HG03460 (cell line): Measurements from ENCODE around the gene SIT1.
A peak's percentile ranks its signal among the peaks of the same experiment; 100 is the strongest.

Experiments
- ATAC-seq: cut with Tn5 transposase; IDR thresholded peaks from one replicate; pipeline ENCODE4 v1.9.1; 2021; ENCODE audit not compliant: unreplicated experiment

The SIT1 gene

DNA sequence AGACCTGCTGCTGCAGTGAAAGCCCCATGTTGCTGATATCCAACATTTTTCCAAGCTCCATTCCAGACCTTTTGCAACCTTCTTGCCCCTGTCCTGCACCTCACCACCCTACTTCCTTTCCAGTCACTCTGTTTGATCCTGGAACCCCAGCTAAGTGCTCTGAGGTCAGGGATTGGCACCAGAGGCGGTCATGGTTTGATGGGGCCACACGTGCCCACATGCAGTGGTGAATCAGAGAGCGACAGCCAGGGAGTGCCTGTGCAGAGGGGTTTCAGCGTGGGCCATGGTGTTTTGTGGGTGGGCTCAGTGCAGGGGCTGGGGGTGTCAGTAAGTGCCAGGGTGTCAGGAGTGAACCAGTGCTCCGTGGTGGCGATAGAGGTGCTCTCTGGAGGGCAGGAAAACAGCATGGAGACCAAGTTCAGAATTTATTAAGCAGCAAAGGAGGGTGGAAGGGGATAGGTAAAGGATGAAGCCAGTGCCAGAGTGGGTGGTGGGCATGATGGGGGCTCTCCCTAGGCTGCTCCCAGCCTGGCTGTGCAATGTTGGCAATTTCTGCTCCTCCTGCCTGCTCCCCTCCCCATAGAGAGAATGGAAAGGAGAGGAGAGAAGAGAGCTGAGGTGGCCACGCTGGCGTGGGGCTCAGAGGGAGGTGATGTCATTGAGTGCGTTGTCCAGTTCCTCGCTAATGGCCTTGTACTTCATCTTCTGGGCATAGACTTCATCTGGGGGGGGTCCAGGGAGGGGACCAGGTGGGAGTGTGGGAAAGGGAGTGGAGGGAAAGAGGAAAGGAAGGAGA lies 32.0 kb upstream of the SIT1 start:
- ATAC-seq = no peak

DNA sequence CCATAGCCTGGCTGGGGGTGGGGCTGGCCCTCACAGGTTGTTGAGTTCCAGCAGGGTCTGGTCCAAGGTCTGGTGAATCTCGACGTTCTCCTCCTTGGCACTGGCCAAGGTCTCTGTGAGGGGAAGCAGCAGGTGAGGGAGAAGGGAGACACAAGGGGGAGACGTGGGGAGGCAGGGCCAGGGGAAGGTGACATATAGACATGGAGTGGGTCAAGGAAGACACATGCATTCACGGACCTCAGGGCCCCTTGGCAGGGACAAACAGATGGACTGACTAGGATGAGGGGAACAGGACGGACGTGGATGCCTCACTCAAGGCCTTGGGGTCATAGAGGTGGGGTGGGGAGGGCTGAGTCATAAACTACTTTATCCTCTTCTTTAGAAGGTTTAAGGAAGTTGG lies 31.3 kb upstream of the SIT1 start:
- no peak for ATAC-seq

DNA sequence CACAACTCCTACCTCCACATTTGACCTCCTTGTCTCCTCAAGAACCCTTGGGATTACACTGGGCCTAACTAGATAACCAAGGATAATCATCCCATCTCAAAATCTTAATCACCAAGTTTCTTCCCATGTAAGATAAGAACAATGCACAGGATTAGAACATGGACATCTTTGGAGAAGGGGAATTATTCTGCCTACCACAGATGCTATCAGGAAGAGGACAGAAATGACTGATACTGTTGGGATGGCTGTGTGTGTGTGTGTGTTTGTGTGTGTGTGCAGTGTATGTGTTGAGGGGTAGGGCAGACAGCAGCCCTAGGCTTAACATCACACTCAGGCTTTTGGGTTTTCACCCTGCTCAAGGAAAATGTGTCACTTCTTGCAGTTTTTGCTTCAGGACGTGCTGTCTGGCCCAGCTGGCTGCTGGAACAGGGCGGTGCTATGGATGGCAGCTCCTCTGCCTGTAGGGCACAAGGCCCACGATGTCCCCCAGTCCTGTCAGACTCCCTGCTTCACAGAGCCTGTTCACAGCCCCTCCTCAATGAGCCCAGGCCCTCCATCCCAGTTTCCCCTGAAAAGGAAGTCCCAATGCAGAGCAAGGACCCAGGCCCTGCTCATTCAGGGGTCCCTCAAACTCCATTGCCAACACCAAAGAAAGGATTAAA lies 30.7 kb upstream of the SIT1 start:
- no peak for ATAC-seq

DNA sequence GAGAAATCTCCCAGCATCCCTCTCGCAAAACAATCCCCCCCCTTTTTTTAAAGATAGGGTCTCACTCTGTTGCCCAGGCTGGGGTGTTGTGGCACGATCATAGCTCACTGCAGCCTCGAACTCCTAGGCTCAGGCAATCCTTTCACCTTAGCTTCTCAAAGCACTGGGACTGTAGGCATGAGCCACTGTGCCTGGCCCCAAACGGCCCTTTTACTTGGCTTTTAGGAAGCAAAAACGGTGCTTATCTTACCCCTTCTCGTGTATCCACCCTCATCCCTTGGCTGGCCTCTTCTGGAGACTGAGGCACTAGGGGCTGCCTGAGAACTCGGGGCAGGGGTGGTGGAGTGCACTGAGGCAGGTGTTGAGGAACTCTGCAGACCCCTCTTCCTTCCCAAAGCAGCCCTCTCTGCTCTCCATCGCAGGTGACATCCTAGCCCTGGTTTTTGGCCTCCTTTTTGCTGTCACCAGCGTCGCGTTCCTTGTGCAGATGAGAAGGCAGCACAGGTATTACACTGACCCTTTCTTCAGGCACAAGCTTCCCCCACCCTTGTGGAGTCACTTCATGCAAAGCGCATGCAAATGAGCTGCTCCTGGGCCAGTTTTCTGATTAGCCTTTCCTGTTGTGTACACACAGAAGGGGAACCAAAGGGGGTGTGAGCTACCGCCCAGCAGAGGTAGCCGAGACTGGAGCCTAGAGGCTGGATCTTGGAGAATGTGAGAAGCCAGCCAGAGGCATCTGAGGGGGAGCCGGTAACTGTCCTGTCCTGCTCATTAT lies 29.8 kb upstream of the SIT1 start:
- no peak for ATAC-seq

DNA sequence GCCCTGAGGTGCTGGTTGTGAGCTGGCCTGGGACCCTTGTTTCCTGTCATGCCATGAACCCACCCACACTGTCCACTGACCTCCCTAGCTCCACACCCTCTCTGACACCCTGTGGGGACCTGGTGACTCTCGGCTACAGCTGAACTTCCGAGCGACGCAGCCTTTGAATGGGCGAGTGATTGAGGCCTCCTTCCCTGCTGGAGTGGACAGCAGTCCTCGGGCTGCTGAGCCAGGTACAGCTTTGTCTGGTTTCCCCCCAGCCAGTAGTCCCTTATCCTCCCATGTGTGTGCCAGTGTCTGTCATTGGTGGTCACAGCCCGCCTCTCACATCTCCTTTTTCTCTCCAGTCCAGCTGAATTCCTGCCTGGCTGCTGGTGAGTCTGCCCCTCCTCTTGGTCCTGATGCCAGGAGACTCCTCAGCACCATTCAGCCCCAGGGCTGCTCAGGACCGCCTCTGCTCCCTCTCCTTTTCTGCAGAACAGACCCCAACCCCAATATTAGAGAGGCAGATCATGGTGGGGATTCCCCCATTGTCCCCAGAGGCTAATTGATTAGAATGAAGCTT lies 29.1 kb upstream of the SIT1 start:
- ATAC-seq = no peak

DNA sequence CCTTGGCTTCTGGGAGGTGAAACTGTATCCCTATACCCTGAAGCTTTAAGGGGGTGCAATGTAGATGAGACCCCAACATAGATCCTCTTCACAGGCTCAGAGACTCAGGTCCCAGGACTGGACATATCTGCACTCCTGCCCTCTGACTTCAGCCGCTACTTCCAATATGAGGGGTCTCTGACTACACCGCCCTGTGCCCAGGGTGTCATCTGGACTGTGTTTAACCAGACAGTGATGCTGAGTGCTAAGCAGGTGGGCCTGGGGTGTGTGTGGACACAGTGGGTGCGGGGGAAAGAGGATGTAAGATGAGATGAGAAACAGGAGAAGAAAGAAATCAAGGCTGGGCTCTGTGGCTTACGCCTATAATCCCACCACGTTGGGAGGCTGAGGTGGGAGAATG lies 28.4 kb upstream of the SIT1 start:
- no peak for ATAC-seq

DNA sequence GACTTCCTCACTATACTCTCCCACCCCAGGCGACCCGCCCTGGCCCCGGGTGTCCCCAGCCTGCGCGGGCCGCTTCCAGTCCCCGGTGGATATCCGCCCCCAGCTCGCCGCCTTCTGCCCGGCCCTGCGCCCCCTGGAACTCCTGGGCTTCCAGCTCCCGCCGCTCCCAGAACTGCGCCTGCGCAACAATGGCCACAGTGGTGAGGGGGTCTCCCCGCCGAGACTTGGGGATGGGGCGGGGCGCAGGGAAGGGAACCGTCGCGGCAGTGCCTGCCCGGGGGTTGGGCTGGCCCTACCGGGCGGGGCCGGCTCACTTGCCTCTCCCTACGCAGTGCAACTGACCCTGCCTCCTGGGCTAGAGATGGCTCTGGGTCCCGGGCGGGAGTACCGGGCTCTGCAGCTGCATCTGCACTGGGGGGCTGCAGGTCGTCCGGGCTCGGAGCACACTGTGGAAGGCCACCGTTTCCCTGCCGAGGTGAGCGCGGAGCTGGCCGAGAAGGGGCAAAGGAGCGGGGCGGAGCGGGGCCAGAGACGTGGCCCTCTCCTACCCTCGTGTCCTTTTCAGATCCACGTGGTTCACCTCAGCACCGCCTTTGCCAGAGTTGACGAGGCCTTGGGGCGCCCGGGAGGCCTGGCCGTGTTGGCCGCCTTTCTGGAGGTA lies 25.1 kb upstream of the SIT1 start:
- no peak for ATAC-seq

DNA sequence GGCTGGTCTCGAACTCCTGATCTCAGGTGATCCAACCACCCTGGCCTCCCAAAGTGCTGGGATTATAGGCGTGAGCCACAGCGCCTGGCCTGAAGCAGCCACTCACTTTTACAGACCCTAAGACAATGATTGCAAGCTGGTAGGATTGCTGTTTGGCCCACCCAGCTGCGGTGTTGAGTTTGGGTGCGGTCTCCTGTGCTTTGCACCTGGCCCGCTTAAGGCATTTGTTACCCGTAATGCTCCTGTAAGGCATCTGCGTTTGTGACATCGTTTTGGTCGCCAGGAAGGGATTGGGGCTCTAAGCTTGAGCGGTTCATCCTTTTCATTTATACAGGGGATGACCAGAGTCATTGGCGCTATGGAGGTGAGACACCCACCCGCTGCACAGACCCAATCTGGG lies 24.5 kb upstream of the SIT1 start:
- no peak for ATAC-seq

DNA sequence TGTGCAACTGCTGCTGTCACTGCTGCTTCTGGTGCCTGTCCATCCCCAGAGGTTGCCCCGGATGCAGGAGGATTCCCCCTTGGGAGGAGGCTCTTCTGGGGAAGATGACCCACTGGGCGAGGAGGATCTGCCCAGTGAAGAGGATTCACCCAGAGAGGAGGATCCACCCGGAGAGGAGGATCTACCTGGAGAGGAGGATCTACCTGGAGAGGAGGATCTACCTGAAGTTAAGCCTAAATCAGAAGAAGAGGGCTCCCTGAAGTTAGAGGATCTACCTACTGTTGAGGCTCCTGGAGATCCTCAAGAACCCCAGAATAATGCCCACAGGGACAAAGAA lies 23.3 kb upstream of the SIT1 start:
- no peak for ATAC-seq

DNA sequence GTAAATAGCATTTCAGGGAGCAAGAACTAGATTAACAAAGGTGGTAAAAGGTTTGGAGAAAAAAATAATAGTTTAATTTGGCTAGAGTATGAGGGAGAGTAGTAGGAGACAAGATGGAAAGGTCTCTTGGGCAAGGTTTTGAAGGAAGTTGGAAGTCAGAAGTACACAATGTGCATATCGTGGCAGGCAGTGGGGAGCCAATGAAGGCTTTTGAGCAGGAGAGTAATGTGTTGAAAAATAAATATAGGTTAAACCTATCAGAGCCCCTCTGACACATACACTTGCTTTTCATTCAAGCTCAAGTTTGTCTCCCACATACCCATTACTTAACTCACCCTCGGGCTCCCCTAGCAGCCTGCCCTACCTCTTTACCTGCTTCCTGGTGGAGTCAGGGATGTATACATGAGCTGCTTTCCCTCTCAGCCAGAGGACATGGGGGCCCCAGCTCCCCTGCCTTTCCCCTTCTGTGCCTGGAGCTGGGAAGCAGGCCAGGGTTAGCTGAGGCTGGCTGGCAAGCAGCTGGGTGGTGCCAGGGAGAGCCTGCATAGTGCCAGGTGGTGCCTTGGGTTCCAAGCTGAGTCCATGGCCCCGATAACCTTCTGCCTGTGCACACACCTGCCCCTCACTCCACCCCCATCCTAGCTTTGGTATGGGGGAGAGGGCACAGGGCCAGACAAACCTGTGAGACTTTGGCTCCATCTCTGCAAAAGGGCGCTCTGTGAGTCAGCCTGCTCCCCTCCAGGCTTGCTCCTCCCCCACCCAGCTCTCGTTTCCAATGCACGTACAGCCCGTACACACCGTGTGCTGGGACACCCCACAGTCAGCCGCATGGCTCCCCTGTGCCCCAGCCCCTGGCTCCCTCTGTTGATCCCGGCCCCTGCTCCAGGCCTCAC lies 22.6 kb upstream of the SIT1 start, which contains the start of gene CA9:
CA9 (plus strand) TSS at position 797 of the 893 bp plus-strand sequence; CDS start at position 829, 32 bp downstream.
- no peak for ATAC-seq

DNA sequence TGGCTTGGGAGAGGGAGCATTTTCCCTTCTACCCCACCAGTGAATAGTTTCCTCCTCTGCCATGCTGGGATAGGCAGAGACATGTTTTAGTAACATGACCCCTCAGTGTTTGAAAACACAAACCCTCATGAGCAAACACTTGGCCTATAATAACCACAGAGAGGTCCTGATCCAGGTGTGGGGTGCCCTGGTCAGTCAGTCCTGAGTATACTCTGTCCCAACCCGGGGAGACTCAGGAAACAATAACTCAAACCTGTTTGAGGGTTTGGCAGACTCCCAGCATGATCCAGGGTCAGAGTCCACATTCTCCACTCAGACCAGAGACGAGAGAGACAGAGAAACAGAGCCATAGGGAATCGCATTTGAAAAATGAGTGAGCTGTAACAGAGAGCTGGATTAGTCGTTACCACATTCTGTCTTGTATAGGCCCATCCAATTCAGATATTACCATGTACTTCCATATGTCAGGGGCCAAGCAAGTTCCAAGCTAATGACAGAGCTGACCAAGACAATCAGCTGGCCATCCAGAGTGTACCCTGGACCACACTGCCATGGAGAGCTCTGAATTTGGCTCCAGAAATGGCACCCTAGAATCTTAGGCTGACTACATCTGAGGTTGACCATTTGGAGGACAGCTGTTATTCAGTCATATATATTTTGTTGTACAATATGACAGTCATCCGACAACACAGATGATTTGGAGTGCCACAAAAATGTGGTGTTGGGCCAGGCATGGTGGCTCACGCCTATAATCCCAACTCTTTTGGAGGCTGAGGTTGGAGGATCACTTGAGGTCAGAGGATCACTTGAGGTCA lies 18.8 kb upstream of the SIT1 start:
- ATAC-seq = no peak

DNA sequence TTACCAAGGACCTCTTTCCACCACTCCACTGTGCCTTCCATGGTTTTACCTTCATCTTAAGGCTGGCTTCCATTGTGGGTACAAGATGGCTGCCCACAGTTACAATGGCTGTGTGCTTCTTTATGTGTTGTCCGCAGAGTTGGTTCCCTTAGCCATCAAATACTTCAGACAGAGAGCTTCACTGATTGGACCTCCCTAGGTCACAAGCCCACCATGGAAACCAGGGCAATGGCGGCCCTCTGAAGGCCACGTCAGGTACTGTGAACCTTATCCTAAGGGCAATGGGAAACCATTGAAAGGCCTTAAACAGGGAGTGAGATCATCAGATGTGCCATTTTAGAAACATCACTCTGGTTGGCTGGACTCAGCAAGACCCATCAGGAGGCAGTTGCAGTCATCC lies 17.2 kb upstream of the SIT1 start:
- no peak for ATAC-seq

DNA sequence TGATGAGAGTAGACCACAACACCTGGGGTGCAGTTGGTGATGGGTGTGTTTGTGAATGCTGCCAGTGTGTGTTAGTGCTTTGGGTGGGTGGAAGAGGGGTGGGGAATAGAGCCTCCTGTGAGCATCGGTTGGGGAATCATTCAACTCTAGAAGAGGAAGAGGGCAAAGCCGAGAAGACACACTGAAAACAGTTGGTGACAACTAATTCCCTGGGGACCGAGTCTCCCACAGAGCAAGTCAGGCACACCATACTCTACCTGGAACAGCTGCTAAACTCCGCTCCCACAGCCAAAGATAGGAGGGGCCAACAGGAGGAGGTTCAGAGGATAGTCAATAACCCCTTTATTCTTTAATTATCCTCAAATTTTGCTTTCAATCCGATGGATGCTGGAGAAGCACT lies 15.8 kb upstream of the SIT1 start:
- ATAC-seq = no peak

DNA sequence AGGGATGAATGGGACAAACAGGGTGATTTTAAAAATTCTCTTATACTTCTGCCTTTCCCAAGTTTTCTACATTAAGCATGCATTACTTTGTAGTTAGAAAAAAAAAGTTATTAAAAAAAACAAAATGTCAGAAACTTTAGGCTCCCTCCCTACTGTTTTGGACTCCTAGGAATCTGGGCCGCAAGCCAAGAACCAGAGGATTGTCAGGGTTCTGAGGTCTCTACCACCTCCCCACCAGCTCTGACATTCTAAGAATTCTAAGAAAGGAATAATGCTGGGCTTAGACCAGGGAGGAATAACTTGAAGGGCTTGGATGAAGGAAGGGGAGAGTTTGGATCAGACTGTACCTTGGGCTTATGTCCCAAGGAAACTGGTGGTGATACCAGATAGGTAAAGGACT lies 15.3 kb upstream of the SIT1 start:
- no peak for ATAC-seq

DNA sequence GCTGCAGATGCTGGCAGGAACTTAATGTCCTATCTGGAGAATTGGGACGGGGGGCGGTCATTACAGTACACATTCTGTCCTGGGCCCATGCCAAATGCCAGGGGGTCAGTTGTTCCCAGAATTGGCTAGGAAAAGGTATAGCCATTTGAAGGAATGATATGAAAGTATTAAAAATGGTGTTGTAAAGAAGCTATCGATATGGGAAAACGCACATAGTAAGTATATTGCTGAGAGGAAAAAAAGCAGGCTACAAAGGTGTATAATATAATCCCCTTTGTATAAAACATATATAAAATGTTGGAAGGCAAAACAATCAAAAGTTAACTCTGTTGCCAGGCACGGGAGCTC lies 14.7 kb upstream of the SIT1 start:
- ATAC-seq = no peak

DNA sequence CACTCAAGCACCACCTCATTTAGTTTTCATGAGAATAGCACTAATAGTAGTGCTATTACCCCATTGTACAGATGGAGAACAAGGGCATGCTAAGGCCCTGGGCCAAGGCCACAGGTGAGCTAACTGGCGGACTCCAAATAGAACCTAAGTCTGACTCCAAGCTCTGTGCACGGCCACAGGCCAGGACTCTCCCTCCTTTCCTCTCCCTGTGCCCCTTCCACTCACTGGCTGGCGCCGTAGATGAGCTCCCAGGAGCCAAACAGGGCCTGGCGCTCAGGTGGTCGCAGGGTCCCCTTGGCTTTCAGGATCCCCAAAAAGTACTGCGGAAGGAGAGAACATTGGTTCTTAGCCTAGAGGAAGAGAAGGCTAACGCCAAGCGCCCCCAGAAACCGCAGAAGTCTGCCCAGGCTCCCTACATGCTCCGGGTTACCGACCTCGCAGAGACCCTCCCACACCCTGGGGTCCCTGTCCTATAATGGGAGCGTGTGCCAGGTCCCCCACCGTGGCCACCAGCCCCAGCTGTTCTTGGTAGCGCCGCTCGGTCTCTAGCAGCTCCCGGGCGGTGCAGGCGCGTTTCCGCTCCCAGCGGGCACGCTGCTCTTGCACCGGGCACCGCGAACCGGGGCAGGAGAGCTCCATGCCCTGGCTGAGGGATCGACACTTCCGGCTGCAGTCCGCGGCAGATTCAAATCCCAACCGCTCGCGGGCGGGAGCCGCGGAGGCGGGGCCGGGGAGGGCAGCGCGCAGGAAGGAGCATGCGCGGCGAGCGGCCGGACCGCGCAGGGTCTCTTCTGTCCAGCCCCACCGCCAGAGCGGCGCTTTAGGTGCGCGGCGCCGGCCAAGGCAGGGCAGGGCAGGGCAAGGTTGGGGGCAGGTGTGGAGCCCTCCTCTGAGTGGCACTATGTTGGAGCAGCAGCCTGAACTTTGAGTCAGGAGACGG lies 14.1 kb upstream of the SIT1 start, which contains the start of gene ARHGEF39:
ARHGEF39 (minus strand) TSS at position 665 of the 940 bp plus-strand sequence; CDS start at position 639, 26 bp downstream.
- peak; percentile 70 for ATAC-seq

DNA sequence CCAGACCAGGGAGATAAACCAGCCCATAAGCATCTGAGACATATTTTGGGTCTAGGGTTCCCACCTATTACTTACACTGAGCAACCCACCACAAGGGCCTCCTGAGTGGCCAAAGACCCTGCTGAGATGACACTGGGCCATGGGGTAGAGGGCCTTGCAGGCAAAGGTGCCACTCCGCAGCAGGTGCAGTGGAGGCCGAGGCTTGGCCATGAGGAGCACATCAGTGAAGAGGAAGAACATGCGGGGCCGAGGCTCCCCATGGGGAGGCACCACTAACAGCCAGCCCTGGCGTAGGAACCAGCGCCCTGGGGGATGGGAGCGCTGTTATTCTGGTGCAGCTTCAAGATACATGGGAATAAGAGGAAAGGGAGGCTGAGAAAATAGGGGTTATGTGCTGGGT lies 11.7 kb upstream of the SIT1 start:
- no peak for ATAC-seq

DNA sequence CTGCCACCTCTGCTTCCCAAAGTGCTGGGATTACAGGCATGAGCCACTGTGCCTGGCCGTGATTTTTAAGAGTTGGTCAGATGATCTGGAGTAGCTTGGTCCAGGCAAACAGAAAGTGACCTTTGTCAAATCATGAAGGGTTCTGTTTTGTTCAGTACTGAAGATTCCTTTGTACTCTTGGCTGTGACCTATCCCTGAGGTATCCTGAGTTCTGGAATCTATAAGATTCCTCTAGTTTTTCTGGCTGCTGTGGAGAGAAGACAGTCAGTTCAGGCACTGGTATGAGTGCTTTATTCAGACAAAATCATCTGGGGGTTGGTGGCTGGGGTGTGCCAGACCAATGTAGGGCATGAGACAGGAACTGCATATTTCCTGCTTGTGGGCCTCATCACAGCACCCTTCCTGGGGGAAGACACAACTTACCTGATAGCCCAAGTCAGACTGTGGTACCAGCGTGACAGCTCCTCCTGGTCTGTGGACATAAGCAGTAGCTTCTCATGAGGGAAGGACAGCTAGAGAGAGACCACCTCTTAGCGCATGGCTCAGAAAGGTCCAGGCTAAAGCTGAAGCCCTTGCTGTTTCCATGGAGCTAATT lies 11.1 kb upstream of the SIT1 start:
- ATAC-seq = no peak
